Measurements from ENCODE around the gene GPATCH4.

GPATCH4 gene

GRCh38 chr1:156547434-156547833 lies 53.8 kb downstream of the GPATCH4 start:
- no peak for DNase-seq (ENCODE audit: low spot score)

- DNase-seq (ENCODE audit: low spot score): no peak
Measured at GRCh38 chr1:156546267-156546666, 55.0 kb downstream of the GPATCH4 start.

GRCh38 chr1:156544592-156545102 lies 56.6 kb downstream of the GPATCH4 start:
- DNase-seq (ENCODE audit: low spot score): no peak
